Limb (tissue), 2 donors: ENCODE data around the gene CACNA1E.
A peak's percentile ranks its signal among the peaks of the same experiment; 100 is the strongest.

Experiments used
- DNase-seq, 2 donors: peaks; one replicate each; pipeline ENCODE4 v3.0.0-alpha.2; 2016; ENCODE audit errors: extremely low spot score in 2 of 2

CACNA1E gene

GRCh38 chr1:181632492-181632891 lies 149.2 kb downstream of the CACNA1E start:
- no peak for DNase-seq

GRCh38 chr1:181632960-181633359 lies 149.6 kb downstream of the CACNA1E start:
- DNase-seq, result no peak

- DNase-seq, result no peak
These were observed 151.8 kb downstream of the CACNA1E start for GRCh38 chr1:181635110-181635509.

DNA sequence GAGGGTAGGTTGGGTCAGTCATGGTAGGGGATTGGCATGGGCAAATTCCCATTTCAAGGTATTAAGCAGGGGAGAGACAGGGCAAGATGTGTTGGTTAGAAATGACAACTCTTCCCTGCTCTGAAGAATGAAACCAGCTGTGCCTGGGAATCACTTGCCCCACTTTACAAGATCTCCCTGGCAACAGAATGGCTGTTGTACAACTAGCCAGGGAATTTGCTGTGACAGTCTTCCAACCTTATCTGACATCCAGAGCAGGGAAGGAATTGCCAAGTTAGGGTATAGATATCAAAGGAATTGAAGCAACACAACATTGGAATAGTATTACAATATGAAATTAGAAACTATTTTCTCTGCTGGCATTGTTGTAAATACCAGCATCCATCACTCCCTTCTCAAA lies 154.7 kb downstream of the CACNA1E start:
- peak in 1 of 2 donors; percentile 16 for DNase-seq

DNA sequence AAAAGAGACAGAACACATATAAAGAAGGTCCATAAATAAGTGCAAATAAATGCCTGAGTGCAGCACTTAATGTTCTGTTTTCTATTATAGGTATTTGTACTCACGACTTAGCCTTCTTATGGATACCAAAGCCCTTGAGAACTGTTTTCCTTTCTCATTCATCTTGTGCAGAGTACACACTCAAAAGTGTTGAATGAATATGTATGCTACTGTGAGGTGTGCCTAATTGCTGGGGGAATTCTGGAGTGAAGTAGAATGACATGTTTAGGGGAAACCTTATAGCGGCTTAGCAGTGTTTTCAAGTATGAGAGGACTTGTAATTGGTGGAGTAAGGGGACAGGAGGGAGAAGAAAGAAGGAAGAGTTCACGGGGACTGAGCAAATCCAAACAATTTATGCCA lies 157.6 kb downstream of the CACNA1E start:
- DNase-seq, result no peak

DNA sequence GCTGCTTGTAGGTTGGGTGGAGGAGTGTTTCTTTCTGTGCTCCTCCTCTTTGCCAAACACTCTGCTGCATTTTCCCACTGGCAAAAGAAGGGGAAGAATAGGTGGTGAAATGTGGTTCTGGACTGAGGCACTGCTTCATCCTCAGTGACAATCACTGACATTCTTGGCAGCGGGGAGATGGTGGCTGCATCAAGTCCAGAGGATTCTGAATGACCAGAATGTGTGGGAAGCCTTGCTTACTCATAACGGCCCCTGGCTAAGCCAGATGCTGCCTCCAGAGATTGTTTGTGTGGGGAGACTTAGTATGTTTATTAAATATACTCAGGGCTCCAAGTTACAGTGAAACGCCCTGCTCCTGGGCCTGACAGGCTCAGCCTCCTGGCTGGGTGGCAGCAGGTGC lies 160.3 kb downstream of the CACNA1E start:
- no peak for DNase-seq

- no peak for DNase-seq
These were observed 161.9 kb downstream of the CACNA1E start for GRCh38 chr1:181645171-181645570.

DNA sequence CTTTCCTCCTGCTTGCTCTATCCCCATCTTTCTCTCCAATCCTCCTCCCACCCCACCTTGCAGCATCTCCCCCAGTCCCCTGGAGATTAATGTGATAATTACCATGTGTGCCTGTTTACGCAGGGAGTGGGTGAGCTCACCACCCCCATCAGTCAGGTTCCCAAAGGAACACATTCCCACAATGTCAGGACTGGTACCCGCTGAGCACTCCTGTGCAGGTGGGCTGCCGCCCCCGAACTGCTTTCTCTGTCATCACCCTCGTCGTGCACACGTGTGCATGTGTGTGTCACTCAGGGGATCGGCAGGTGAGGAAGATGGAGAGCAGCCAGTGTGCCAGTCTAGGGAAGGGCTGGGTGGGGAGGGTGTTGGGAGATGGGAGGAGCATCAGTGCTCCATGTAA lies 163.4 kb downstream of the CACNA1E start:
- DNase-seq, result no peak

DNA sequence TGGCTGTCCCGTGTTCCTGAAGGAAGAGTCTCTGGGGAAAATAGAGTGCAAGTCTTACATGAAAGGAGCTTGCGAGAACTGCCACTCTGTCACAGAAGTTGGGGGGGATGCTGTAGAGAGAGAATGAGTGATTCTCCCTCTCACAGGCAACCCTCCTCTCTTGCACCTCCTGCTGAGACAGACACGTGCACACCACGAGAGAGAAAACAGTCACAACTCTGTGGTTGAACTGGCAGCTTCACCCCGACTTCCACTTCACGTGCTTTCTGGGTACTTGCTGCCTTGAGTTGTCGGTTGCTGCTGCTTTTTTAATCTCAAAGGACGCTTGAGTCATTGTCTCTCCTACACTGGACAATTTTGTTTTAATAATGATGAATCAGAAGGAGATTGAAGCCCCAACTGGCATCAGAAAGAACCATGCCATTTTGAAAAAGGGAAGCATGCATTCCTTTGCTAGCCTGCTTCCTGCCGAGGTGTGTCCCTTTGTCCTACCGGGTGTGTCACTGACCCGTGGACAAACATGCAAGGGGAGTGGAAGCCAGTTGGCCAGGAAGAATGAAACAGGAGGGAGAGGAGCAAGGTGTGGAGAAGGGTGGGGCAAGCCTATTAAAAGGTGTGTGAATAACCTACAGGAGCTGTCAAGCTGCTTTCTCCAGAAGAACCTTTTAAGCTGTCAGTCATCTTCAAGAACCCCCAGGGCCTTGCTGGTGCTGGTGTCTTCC lies 164.2 kb downstream of the CACNA1E start:
- no peak for DNase-seq

GRCh38 chr1:181651276-181651675 lies 168.0 kb downstream of the CACNA1E start:
- no peak for DNase-seq

DNA sequence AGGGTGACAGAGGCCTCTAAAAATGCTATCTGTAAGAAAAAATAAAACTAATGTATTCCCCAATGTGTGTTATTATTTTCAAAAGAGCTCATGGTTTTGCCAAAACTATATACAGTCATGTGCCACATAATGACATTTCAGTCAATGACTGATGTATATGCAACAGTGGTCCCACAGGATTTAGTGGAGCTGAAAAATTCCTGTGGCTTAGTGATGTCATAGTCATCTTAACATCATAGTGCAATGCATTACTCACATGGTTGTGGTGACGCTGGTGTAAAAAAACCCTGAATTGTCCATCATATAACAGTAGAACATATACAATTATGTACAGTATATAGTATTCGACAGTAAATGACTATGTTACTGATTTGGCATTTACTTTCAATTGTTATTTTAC lies 172.4 kb downstream of the CACNA1E start:
- no peak for DNase-seq

DNA sequence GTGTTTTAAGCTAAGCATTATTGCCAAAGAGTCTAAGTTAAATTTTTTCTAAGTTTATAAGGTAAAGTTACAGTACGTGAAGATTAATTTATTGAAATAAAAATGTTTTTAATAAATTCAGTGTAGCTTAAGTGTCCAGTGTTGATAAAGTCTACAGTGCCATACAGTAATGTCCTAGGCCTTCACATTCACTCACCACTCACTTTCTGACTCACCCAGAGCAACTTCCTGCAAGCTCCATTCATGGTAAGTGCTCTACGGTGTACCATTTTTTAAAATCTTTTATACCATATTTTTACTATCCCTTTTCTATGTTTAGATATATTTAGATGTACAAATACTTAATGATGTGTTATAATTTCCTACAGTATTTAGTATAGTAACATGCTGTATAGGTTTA lies 173.2 kb downstream of the CACNA1E start:
- DNase-seq, result no peak

DNA sequence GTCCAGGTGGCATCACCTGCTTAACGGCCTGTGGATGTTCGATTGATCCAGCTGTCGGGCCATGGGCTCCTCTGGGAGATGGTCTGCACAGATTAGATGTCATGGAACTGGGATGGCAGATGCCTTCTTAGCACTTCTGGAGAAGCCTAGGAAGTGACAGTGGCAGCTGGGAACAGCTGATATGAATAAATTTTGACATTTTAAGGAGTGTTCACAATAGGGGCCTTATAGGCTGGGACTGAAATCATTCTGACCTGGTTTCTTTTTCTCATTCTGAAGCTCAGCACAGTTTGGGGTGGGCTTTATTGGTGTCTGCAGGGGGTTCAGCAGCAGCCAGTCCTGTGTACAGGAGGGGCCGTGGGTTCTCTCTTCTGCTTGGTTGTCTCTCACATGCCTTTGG lies 175.3 kb downstream of the CACNA1E start:
- DNase-seq, result peak in 1 of 2 donors; percentile 51

- peak in 1 of 2 donors; percentile 54 for DNase-seq
These were observed 176.1 kb downstream of the CACNA1E start for GRCh38 chr1:181659321-181659957.

DNA sequence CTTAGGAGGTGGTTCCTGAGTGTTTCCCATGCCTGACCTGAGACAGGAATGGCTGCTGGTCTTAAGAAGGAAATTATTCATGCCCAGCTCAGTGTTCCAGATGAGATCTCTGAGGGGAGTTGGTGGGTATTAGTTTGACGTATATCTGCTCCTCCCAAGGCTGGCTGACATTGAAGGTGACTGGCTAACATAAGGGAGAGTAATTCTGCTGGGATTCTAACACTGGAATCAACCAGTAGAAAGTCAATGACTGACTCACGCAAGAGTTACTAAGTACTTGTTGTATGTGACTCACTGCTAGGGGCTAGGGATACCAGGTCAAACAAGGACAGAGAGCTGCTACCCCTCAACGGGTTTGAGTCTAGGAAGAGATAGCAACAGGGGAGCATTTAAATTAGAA lies 177.3 kb downstream of the CACNA1E start:
- DNase-seq, result no peak

DNA sequence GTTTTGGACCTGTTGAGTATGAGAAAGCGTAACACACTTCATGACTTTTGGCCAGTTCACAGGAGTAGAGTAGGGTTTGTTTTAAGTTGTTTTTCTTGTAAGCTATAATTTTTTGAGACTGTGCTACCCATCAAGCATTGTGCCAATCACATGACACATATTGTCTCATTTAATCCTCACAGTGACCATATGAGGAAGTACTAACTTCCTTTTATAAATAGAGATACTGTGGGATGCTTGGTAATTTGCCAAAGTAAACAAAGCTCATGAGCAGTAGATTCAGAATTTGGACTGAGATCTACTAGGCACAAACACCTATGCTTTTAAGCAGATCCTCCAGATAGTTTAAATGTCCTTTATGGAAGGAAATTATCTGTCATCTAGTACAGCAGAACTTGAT lies 178.3 kb downstream of the CACNA1E start:
- DNase-seq, result no peak

- DNase-seq, result no peak
These were observed 179.3 kb downstream of the CACNA1E start for GRCh38 chr1:181662606-181663005.

DNA sequence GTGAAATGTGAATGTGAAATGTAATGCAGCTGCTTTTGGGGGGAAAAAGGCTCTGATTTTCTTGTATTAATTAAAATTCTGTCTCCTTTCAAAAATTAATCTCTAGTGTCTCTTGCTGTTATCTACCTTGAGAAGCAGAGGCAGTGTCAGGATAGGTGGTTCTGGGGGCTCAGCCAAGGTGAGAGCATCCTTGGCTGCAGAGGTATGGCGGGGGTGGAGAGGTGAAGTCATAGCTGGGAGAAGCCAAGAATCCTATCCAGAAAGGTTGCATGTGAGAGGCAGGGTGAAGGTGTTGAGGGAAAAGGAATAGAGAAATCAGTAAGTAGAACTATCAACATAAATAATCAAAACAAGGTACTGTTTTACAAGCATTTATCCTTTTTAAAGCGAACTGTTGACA lies 181.2 kb downstream of the CACNA1E start:
- DNase-seq, result no peak

GRCh38 chr1:181669246-181669645 lies 185.9 kb downstream of the CACNA1E start:
- DNase-seq, result no peak

DNA sequence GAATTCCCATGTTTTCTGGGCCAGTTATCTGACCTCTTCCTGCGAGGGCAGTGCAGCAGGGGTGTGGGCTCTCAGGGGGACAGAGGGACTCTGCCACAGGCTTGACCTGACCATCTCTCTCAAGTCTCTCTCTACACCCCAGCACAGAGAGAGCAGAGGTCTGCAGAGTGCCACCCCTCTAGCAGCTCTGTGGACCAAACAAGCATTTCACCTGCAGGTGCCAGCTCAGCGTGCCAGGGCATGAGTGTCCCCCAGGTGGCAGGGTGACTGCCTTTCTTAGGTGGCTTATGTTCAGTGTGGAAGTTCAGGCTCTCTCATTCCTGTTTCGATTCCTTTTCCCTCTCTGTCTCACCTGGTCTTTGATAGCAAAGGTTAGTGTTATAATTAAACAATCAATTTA lies 191.3 kb downstream of the CACNA1E start:
- no peak for DNase-seq

DNA sequence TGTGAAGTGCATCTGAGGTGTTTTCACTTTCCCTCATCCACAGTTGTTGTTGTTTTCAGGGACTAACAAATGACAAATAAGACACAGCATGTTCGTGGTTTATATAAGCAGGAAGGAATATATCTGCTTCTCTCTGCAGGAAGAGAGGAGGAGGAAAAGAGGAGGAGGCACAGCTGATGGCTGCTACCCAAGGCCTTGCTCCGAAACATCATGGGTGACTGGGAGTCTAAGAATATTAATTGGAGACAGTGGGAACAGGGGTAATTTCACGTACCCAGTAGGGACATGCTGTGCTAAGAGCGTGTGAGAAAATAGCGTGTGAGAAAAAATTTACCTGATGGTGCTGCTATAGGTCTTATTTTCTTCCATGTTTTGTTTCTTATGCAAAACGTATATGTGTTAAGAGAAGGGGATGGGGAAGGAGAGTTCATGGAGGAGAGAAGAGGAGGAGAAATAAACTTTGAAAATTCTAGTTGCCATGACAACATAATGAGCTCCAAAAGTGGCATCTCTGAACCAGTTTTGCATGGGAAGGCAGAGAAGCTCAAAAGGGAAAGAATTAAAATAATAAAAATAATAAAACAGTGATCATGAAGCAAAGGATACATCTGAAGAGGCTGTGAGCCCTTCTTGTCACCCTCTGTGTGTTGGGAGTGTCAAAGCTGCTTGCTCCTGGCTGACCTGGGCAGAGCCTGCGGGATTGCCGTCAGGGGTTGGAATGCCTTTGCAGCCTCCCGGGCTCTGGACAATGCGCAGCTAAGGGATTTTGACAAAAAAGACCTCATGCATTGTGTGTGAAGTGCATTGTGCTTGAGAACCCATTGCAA lies 192.0 kb downstream of the CACNA1E start:
- DNase-seq, result no peak

- DNase-seq, result no peak
These were observed 192.5 kb downstream of the CACNA1E start for GRCh38 chr1:181675918-181676190.

DNA sequence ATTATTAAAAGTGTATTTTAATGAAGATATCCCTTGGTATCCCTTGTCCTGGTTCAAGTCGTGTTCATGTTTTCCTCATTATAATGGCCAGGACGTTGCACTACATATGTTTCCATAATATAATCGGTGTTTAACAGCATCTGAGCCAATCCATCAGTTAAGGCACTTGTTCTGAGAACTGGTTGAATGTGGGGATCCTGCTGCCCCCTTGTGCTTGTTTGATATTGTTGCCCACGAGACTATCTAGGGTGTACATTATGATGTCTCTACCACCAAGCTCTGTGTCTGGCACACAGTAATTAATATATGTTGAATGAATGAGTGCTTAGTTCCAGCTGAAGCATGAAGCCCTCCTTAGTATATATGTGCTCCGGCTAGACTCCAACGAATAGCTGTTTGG lies 193.0 kb downstream of the CACNA1E start:
- DNase-seq, result peak; percentile 27 to 40
